NCI-H345 treated with DMSO at 0.1 percent for 48 hours (cell line): ENCODE data around the gene ALKBH3.

Source experiments
- DNase-seq: peaks from one replicate; lab custom pipeline; 2025; ENCODE audit not compliant: unreplicated experiment; lab: John Stamatoyannopoulos, UW

ALKBH3 gene

GRCh38 chr11:43892851-43893250 is 12.2 kb downstream of the ALKBH3 start:
- DNase-seq, result no peak

- no peak for DNase-seq
Observed at GRCh38 chr11:43894546-43894945, 13.9 kb downstream of the ALKBH3 start.

GRCh38 chr11:43895601-43896000 is 15.0 kb downstream of the ALKBH3 start:
- no peak for DNase-seq

- DNase-seq, result no peak
Observed at GRCh38 chr11:43898574-43898973, 17.9 kb downstream of the ALKBH3 start.

- no peak for DNase-seq
Observed at GRCh38 chr11:43899094-43899493, 18.5 kb downstream of the ALKBH3 start.

GRCh38 chr11:43901551-43901950 is 20.9 kb downstream of the ALKBH3 start:
- no peak for DNase-seq

GRCh38 chr11:43903078-43903477 is 22.4 kb downstream of the ALKBH3 start:
- no peak for DNase-seq

GRCh38 chr11:43903969-43904368 is 23.3 kb downstream of the ALKBH3 start:
- no peak for DNase-seq

GRCh38 chr11:43904742-43905535 is 24.3 kb downstream of the ALKBH3 start:
- no peak for DNase-seq

- no peak for DNase-seq
Observed at GRCh38 chr11:43905813-43906241, 25.2 kb downstream of the ALKBH3 start.

GRCh38 chr11:43907028-43907975 is 26.7 kb downstream of the ALKBH3 start:
- no peak for DNase-seq

- DNase-seq, result no peak
Observed at GRCh38 chr11:43908191-43908590, 27.6 kb downstream of the ALKBH3 start.

- no peak for DNase-seq
Observed at GRCh38 chr11:43908683-43909082, 28.1 kb downstream of the ALKBH3 start.

- no peak for DNase-seq
Observed at GRCh38 chr11:43913829-43914380, 33.3 kb downstream of the ALKBH3 start.

GRCh38 chr11:43914466-43914865 is 33.8 kb downstream of the ALKBH3 start:
- DNase-seq, result no peak

- DNase-seq, result no peak
Observed at GRCh38 chr11:43916621-43917020, 36.0 kb downstream of the ALKBH3 start.

GRCh38 chr11:43917851-43918250 is 37.2 kb downstream of the ALKBH3 start:
- no peak for DNase-seq

GRCh38 chr11:43918662-43919061 is 38.0 kb downstream of the ALKBH3 start:
- no peak for DNase-seq

GRCh38 chr11:43919852-43920597 is 39.4 kb downstream of the ALKBH3 start:
- no peak for DNase-seq

GRCh38 chr11:43920598-43921419 is 40.2 kb downstream of the ALKBH3 start:
- DNase-seq, result no peak
